NCI-H82 treated with DMSO at 0.1 percent for 48 hours (cell line): ENCODE data around the gene RBM42.
"Not testable (repeated sequence)": the region's sequence is repeated elsewhere in the genome, so short reads cannot be mapped to it uniquely, and the experiment has no call there.

Experiments used
- DNase-seq: peaks from one replicate; lab custom pipeline; 2025; ENCODE audit not compliant: unreplicated experiment; lab: John Stamatoyannopoulos, UW

The RBM42 gene, protein sequence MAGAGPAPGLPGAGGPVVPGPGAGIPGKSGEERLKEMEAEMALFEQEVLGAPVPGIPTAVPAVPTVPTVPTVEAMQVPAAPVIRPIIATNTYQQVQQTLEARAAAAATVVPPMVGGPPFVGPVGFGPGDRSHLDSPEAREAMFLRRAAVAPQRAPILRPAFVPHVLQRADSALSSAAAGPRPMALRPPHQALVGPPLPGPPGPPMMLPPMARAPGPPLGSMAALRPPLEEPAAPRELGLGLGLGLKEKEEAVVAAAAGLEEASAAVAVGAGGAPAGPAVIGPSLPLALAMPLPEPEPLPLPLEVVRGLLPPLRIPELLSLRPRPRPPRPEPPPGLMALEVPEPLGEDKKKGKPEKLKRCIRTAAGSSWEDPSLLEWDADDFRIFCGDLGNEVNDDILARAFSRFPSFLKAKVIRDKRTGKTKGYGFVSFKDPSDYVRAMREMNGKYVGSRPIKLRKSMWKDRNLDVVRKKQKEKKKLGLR

DNA sequence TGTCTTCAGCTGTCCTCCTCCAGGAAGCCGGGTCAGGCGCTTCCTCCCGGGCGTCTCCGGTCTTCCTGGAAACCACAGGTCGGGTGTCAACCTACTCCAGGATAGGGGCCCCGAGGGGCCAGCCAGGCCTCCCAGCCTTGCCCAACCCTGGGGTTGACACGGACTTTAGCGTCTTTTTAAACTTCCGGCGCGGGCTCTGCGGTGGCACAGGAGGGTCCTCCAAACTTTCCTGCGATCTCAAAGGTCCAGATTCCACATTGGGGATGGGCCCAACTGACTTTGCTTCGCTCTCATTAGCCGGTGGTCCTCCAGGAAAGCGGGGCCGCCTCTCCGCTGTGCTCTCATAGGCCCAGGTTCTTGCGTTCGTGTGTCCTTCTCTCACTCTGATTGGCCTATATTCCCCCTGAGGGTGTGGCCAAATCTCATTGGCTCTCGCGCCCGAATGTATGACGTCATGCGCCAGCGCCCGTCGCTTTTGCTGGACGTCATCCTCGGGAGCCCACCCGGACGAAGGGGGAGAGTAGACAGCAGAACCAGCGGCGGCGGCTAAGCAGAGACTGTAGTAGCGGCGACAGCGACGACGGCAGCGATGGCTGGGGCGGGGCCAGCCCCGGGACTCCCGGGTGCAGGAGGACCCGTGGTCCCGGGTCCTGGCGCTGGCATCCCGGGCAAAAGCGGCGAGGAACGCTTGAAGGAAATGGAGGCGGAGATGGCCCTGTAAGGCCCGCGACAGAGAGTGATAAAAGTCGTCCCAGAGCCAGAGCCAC is at the start of gene RBM42:
RBM42 (plus strand) TSS at position 472 of the 767 bp plus-strand sequence; CDS start at position 590, 118 bp downstream.
- DNase-seq, result peak; percentile 96

DNA sequence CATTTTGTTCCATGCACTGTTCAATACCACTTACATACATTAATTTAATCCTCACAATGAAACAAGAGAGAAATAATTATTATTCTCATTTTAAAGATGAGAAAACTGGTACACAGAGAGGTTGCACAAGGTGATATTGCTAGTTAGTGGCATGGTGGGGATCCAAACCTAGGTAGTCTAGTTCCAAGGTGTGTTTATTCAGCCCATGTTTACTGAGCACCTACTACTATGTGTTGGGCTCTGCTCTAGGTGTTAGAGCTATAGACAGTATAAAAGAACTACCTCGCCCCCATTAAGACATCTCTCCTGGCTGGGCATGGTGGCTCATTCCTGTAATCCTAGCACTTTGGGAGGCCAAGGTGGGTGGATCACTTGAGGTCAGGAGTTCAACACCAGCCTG is 46.1 kb upstream of the RBM42 start:
- no peak for DNase-seq

DNA sequence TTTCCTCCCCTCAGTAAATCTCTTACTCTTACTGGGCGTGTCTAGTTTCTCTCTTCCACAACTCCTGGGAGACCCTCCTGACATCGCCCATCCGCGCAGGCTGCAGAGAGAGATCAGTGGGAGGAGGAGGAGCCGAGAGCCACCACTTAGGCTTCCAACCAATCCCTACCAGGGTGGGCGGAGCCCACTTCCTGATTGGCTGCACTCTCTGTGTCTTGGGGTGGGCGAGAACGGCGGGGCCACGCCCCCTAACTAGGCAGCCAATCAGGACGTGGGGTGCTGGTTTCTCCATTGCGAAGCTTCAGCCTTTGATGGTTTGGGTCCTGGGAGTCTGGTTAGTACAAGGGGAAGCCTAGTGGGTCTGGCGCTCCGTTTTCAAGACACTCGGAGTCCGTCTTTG is 43.0 kb upstream of the RBM42 start, which contains the start of gene PMIS2:
PMIS2 (plus strand) TSS at position 326 of the 400 bp plus-strand sequence. CDS start 87 bp downstream, outside the sequence.
- peak; percentile 5 for DNase-seq

DNA sequence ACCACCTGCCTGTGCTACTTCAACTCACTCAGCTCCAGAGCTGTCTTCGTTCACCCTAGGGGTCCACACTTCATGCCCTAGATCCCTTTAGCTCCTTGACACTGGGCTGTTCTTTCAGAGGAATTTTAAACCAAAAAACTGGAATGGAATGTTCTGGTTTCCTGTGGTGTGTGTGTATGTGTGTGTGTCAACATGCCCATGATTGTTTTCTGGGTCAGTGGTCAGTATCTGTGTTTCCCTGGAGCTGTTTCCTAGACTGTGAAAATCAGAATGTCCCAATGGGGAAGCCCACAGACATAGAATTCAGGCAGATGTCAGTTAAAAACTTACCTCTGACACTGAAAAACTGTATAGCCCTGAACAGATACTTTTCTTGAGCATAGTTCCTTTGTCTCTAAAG is 41.5 kb upstream of the RBM42 start:
- no peak for DNase-seq

DNA sequence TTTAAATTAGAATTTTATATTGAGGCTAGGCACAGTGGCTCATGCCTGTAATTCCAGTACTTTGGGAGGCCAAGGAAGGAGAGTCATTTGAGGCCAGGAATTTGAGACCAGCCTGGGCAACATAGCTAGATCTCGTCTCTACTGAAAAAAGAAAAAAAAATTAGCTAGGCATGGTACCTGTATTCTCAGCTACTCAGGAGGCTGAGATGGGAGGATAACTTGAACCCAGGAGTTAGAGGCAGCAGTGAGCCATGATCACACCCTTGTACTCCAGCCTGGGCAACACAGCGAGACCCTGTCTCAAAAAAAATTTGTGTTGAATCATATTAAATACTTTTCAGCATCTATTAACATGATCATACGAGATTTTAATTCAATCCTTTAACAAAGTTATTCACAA is 38.0 kb upstream of the RBM42 start:
- DNase-seq, result no peak

DNA sequence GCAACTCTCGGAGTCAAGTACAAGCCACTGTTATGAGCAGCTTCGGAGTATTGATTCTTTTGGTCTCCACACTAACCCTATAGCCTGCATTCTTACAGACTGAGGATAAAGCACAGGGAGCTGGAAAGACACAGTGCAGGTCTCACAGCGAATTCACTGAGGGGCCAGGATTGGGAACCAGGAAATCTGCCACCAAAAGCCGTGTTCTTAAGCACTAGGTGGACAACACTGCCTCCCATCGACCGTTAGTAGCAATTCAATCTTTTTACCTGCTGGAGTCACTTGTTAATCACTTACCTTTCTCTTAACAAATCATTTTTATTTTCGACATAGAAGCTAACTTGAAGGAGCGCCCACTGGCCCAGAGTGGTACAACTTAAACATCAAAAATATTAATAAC is 36.6 kb upstream of the RBM42 start:
- DNase-seq, result no peak

DNA sequence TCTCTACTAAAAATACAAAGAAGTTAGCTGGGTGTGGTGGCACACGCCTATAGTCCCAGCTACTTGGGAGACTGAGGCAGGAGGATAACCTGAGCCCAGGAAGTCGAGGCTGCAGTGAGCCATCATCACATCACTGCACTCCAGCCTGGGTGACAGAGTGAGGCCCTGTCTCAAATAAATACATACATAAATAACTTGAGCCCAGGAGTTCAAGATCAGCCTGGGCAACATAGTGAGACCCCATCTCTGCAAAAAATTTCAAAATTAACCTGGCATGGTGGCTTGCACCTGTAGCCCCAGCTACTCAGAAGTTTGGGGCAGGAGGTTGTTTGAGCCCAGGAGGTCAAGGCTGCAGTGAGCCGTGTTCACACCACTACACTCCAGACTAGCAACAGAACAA is 33.8 kb upstream of the RBM42 start:
- not testable (repeated sequence) for DNase-seq

DNA sequence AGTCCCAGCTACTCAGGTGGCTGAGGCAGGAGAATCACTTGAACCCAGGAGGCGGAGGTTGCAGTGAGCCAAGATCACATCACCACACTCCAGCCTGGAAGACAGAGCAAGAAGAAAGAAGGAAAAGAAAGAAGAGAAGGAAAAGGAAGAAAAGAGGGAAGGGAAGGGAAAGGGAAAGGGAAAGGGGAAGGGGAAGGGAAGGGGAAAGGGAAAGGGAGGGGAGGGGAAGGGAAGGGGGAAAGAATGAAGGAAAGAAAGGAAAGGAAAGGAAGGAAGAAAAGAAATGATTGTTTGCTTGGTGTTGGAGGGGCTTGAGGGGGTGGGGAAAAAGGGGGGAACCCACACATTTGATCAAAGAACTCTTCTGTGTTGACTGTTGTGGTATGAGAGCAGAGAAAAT is 32.9 kb upstream of the RBM42 start:
- DNase-seq, result no peak

DNA sequence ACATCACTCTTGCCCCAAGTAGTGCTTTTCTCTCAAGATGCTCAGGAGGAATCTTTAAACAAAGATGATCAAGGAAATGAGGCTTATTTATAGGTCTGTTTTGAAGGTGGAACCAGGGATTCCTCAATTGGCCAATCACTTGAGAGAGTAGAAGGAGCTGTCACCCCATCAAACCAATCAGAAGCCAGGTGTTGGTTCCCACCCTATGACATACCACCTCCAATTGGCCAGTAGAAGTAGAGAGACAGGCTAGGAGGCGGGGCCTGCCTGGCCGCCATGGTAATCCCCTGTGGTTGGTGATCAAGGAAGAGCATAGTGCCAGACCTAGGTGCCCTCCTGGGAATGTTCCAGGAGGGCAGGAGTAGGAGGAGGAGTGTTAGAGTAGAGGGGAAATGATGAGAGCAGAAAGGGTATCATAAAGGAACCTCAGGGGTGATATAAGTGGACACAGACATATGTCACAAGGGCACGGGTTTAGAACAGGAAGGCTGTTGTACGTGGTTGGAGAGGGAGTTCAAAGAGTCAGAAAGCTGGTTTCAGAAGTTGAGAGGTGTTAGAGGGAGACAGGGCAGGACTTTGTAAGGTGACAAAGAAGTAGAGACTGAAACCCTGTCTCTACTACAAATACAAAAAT is 32.4 kb upstream of the RBM42 start:
- DNase-seq, result no peak

DNA sequence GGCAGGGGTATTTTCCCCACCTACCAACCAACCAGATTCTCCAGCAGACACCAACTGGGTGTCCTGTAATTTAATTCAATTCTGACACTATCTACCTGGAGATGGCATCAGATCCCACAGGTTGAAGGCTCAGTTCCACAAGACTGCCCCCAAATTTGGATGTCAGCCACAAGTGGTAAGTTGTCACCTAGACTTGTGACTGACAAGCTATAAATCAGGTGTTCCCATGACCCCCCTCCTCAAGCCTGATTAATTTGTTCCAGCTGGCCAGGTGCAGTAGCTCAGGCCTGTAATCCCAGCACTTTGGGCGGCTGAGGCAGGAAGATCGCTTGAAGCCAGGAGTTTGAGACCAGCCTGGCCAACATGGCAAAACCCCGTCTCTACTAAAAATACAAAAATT is 26.9 kb upstream of the RBM42 start:
- no peak for DNase-seq

DNA sequence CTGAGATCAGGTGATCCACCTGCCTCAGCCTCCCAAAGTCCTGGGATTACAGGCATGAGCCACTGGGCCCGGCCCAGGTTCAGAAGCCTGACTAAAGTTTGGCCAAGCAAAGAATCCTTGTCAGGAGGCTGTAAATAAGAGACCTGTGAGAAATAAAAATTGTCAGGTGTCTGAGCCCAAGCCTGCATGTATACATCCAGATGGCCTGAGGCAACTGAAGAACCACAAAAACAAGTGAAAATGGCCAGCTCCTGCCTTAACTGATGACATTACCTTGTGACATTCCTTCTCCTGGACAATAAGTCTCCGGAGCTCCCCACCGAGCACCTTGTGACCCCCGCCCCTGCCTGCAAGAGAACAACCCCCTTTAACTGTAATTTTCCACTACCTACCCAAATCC is 24.4 kb upstream of the RBM42 start:
- DNase-seq, result not testable (repeated sequence)

DNA sequence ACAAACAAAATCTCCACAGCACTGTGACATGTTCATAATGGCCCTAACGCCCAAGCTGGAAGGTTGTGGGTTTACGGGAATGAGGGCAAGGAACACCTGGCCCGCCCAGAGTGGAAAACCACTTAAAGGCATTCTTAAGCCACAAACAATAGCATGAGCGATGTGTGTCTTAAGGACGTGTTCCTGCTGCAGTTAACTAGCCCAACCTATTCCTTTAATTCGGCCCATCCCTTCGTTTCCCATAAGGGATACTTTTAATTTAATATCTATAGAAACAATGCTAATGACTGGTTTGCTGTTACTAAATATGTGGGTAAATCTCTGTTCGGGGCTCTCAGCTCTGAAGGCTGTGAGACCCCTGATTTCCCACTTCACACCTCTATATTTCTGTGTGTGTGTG is 21.7 kb upstream of the RBM42 start:
- not testable (repeated sequence) for DNase-seq

DNA sequence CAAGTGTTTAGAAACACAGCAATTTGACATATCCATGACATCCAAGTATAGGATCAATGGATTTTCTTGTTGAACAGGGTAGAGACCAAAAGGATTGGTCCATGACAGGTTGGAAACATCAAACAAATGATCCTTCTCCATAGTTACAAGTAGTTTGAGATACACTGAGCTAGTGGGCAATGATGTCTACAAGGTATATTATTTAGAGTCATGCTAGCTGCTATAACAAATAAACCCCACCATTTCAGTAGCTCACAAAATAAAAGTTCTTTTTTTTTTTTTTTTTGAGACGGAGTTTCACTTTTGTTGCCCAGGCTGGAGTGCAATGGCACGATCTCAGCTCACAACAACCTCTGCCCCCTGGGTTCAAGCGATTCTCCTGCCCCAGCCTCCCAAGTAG is 21.2 kb upstream of the RBM42 start:
- DNase-seq, result no peak

DNA sequence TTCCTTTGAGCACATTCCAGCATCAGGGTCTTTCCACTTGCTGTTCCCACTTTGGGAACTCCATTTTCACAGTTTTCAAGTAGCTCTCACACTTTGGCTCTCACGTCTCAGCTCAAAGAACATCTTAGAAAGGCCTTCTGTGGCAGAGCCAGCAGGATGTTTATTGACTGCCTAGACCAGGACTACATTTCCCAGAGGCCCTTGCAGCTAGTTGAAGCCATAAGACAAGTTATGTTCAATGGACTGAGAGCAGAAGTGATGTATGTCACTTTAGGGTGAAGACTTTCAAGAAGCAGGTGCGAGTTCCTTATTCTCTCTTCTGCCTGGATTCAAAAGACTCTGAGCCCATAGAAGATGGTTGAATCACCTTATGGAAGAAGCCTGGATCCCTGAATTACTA is 20.6 kb upstream of the RBM42 start:
- no peak for DNase-seq

DNA sequence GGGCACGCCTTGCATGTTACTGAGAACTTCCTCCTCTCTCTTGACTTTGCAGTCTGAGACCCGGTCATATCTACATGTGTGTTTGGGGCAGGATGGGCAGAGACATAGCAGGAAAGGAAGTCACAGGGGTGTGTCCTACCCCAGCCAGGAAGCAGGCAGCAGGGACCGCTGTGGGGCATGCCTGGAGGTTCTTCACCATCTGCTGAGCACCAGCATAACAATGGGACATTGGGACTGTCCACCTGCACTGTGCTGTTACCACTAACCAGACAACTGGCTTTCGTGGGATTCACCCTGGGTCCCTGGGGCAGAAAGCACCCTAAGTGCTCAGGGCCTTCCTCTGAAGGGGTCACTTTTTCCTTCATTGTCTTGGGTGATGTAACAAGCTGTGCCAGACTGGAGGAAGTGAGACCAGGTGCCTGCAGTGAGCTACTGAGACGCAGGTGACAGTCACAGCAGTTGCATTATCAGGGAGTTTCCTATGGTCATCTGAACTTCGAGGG is 18.9 kb upstream of the RBM42 start:
- DNase-seq, result no peak

DNA sequence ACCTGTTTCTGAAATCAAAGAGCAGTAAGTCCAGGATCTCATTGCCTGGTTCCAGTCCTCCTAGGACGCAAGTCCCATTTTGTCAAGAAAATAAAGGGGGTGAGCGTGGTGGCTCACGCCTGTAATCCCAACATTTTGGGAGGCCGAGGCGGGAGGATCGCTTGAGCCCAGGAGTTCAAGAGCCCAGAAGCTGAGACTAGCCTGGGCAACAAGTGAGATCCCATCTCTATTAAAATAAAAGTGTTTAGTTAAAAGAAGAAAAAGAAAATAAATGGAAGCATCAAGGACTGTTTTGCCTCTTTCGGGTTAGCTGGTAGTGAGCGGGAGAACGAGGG is 16.6 kb upstream of the RBM42 start:
- DNase-seq, result no peak

DNA sequence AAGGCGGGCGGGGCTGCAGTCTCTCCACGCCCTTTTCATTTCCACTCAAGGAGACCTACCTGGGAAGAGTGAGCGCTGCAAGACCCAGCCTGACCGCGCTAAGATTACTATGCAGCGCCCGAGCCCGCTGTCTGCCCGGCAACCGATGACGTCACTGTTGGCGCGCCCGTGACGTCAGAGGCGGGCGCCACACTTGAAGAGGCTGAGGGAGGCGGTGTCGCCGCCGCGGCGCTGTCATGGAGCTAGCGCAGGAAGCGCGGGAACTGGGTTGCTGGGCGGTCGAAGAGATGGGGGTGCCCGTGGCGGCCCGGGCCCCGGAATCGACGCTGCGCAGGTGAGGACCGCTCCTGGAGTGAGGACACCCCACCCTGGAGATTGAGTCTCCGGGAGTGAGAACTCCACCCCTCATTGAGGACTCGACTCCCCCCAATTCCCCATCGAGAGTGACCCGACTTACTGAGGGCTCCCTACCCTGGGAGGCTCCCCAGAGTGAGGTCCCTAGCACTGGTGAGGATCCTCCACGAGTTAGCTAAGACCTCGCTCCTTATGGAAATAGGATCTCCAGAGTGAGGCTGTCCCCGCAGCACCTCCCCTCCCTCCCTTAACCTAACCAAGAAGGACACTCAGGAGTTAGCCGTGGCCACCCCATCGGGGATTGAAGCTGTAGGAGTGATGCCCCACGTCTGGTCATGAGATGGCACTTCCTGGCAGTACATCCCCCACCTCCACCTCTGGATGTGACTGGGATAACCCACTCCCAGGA is 16.1 kb upstream of the RBM42 start, which contains the start of gene HAUS5:
HAUS5 (plus strand) TSS at position 177 of the 763 bp plus-strand sequence; CDS start at position 237, 60 bp downstream.
- DNase-seq, result peak; percentile 70

DNA sequence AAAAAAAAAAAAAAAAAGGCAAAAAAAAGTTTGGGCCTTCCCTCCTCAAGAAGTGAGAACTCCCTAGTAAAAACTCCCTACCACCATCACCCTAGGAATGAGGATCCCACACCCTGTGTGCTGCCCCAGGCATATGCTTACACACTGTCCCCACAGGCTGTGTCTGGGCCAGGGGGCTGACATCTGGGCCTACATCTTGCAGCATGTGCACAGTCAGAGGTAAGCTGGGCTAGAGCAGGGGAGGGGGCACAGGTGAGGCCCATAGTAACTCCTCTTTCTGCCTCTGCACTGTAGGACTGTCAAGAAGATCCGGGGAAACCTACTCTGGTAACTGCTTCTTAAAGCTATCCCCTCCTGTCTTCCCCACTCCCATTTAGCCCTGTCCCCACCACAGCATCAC is 15.3 kb upstream of the RBM42 start:
- DNase-seq, result no peak

DNA sequence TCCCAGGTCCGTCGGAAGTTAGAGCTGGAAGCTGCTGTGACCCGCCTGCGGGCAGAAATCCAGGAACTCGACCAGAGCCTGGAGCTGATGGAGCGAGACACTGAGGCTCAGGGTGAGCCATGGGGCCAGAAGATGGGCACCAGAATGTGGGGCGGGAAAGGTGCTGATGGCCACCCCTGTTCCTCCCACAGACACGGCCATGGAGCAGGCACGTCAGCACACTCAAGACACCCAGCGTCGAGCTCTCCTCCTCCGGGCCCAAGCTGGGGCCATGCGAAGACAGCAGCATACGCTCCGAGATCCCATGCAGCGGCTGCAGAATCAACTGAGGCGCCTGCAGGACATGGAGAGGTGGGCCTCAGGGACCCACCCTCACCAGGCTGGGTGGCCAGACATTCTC is 13.8 kb upstream of the RBM42 start:
- no peak for DNase-seq

DNA sequence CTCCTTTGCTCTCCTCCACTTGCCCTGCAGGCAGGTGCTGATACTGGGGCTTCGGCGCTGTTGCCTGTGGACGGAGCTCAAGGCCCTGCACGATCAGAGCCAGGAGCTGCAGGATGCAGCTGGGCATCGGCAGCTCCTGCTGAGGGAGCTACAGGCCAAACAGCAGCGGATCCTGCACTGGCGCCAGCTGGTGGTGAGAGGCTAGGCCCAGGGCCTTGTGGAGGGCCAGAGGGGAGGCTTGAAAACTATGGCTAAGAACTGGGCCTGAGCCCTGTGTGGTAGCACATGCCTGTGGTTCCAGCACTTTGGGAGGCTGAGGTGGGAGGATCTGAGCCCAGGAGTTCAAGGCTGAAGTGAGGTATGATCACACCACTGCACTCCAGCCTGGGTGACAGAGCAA is 10.0 kb upstream of the RBM42 start:
- no peak for DNase-seq
